WTC11 (cell line): ENCODE data around the gene RNF121. TPM values are rescaled to one million over a fixed set of nuclear protein-coding genes. Genes with fewer than 3 reads are reported as not detected.

ENCODE experiments used
- ATAC-seq: fragments of 200-7000 bp; cut with Tn5 transposase; 2 replicates; pipeline ENCODE4 v1.10.0; 2021; ENCODE audit warnings: mild to moderate bottlenecking, moderate library complexity
- CTCF ChIA-PET: fragments of 300-600 bp; sonication (Branson Sonifier 250); formaldehyde crosslinking; loops from one replicate; lab custom pipeline; 2021; ENCODE audit warnings: antibody characterized with exemption; lab: Charles Lee
- POLR2A ChIA-PET: fragments of 350-600 bp; sonication (Branson Sonifier 250); formaldehyde crosslinking; loops from one replicate; lab custom pipeline; 2021; ENCODE audit warnings: antibody characterized with exemption; lab: Charles Lee
- DNase-seq: peaks from one replicate; pipeline ENCODE4 v3.0.0; 2021; ENCODE audit warnings: low spot score
- H3K27ac Mint-ChIP-seq: 2 replicates; pipeline ENCODE4 v1.8.0; 2021; ENCODE audit warnings: mixed read lengths
- H3K27me3 Mint-ChIP-seq: 2 replicates; pipeline ENCODE4 v1.8.0; 2021; ENCODE audit warnings: low read depth, mild to moderate bottlenecking, moderate library complexity, mixed read lengths
- H3K36me3 Mint-ChIP-seq: 2 replicates; pipeline ENCODE4 v1.8.0; 2021; ENCODE audit warnings: mixed read lengths
- H3K4me1 Mint-ChIP-seq: 2 replicates; pipeline ENCODE4 v1.8.0; 2022; ENCODE audit warnings: mixed read lengths
- H3K4me3 Mint-ChIP-seq: 2 replicates; pipeline ENCODE4 v1.8.0; 2021; ENCODE audit warnings: mild to moderate bottlenecking, moderate library complexity, mixed read lengths
- H3K9me3 Mint-ChIP-seq: 2 replicates; pipeline ENCODE4 v1.8.0; 2021; ENCODE audit warnings: mixed read lengths
- AFF4 ChIP-seq: sonication (generic); formaldehyde crosslinking; IDR thresholded peaks from 2 replicates; pipeline ENCODE4 v1.8.1; 2023; ENCODE audit warnings: mild to moderate bottlenecking, missing genetic modification reagents, borderline replicate concordance
- AR ChIP-seq: fragments of 250-450 bp; sonication (Bioruptor Pico); IDR thresholded peaks from 2 replicates; pipeline ENCODE4 v1.9.0; 2021; ENCODE audit warnings: mild to moderate bottlenecking
- CTCF ChIP-seq: fragments of 200-600 bp; IDR thresholded peaks from 2 replicates; pipeline ENCODE4 v1.8.0; 2022; ENCODE audit warnings: antibody characterized with exemption
- ETV6 ChIP-seq: sonication (generic); formaldehyde crosslinking; IDR thresholded peaks from 2 replicates; pipeline ENCODE4 v1.8.1; 2022; ENCODE audit warnings: mild to moderate bottlenecking, missing genetic modification reagents
- MAX ChIP-seq: sonication (generic); formaldehyde crosslinking; IDR thresholded peaks from 2 replicates; pipeline ENCODE4 v1.8.0; 2022; ENCODE audit warnings: mild to moderate bottlenecking, missing genetic modification reagents
- MLX ChIP-seq: sonication (generic); formaldehyde crosslinking; IDR thresholded peaks from 2 replicates; pipeline ENCODE4 v1.8.1; 2023; ENCODE audit warnings: mild to moderate bottlenecking, missing genetic modification reagents, moderate library complexity
- MXD4 ChIP-seq: fragments of 250-450 bp; sonication (Bioruptor Pico); IDR thresholded peaks from 2 replicates; pipeline ENCODE4 v1.8.0; 2021; ENCODE audit warnings: mild to moderate bottlenecking, moderate library complexity, borderline replicate concordance
- NR3C1 ChIP-seq: sonication (generic); formaldehyde crosslinking; conservative IDR thresholded peaks from 2 replicates; pipeline ENCODE4 v1.8.1; 2023; ENCODE audit warnings: low read depth, mild to moderate bottlenecking, missing genetic modification reagents
- ZNF263 ChIP-seq: sonication (generic); formaldehyde crosslinking; IDR thresholded peaks from 2 replicates; pipeline ENCODE4 v1.8.1; 2022; ENCODE audit warnings: low read depth, mild to moderate bottlenecking, moderate library complexity, missing genetic modification reagents
- ZNF423 ChIP-seq: fragments of 250-450 bp; sonication (Bioruptor Pico); IDR thresholded peaks from 2 replicates; pipeline ENCODE4 v2.1.2; 2022; ENCODE audit warnings: mild to moderate bottlenecking, moderate library complexity
- total RNA-seq: library from RNA; stranded (reverse); gene quantifications from 3 replicates; pipeline ENCODE4 v1.2.3, GENCODE V29; 2021

RNF121 gene
- total RNA-seq, 1 experiment from 2014 or later = 40.2 TPM

GRCh38 chr11:71976551-71976950, 47.7 kb downstream of the RNF121 start:
- no peak for DNase-seq
- POLR2A ChIA-PET = no interaction called here
- ATAC-seq = no peak
- H3K36me3 Mint-ChIP-seq = peaks cover 10% of the 10 kb centered on the region
- no peak overlapping the region for H3K27ac Mint-ChIP-seq
- H3K4me1 Mint-ChIP-seq = peaks cover 2% of the 10 kb centered on the region; the same call in 1 of the 2 replicates
- no peak for TF ChIP-seq MLX
- no peak for TF ChIP-seq ZNF423 (CRISPR knock-in tag)
- TF ChIP-seq NR3C1 (CRISPR knock-in tag) = no peak
- no peak for TF ChIP-seq ETV6
- no peak for TF ChIP-seq AFF4 (CRISPR knock-in tag)
- H3K9me3 Mint-ChIP-seq = no peaks in the 10 kb centered on the region
- no peaks in the 10 kb centered on the region for H3K27me3 Mint-ChIP-seq
- CTCF ChIA-PET = interaction anchor here (0.7 to 3.3 kb wide), 5 partner anchors 12 to 372 kb away, joined by 3 to 15 read pairs (median 3); no protein-coding TSS in a partner anchor
- no peak overlapping the region for H3K4me3 Mint-ChIP-seq

GRCh38 chr11:71977090-71977489, 48.2 kb downstream of the RNF121 start:
- ATAC-seq (no peak), DNase-seq (no peak)
- ChIA-PET CTCF (interaction anchor here (0.5 to 3.3 kb wide), 14 partner anchors 12 to 1487 kb away, joined by 3 to 15 read pairs (median 3); no protein-coding TSS in a partner anchor), POLR2A (no interaction called here)
- H3K4me1 Mint-ChIP-seq = peaks cover 2% of the 10 kb centered on the region; the same call in 1 of the 2 replicates
- peaks cover 10% of the 10 kb centered on the region for H3K36me3 Mint-ChIP-seq
- H3K4me3 Mint-ChIP-seq = no peak overlapping the region
- no peak overlapping the region for H3K27ac Mint-ChIP-seq
- no peaks in the 10 kb centered on the region for H3K9me3 Mint-ChIP-seq
- no peak for TF ChIP-seq ZNF263 (CRISPR knock-in tag)
- no peak for TF ChIP-seq AR (CRISPR knock-in tag)
- TF ChIP-seq MXD4 (CRISPR knock-in tag) = no peak
- no peaks in the 10 kb centered on the region for H3K27me3 Mint-ChIP-seq

- no peaks in the 10 kb centered on the region for H3K27me3 Mint-ChIP-seq
- POLR2A ChIA-PET = interaction anchor here (0.7 kb wide), 1 partner anchor 107 kb away, joined by 4 read pairs; no protein-coding TSS in a partner anchor
- TF ChIP-seq CTCF (peak; percentile 36), MAX (no peak)
- TF ChIP-seq, all 79 proteins: peak for 1
- DNase-seq = peak; percentile 33
- H3K27ac Mint-ChIP-seq = no peak overlapping the region
- H3K9me3 Mint-ChIP-seq = no peaks in the 10 kb centered on the region
- CTCF ChIA-PET = interaction anchor here (0.5 to 3.3 kb wide), 19 partner anchors 10 to 1487 kb away, joined by 3 to 15 read pairs (median 3); partner anchors contain the start of genes RNF121 and XNDC1N
- H3K36me3 Mint-ChIP-seq = peaks cover 10% of the 10 kb centered on the region
- peak; percentile 60 for ATAC-seq
- H3K4me3 Mint-ChIP-seq = no peak overlapping the region
- H3K4me1 Mint-ChIP-seq = peaks cover 2% of the 10 kb centered on the region; the same call in 1 of the 2 replicates
These were observed 49.0 kb downstream of the RNF121 start for GRCh38 chr11:71977743-71978418.
